Measurements from ENCODE around the gene ZNF556.

The ZNF556 gene

GRCh38 chr19:2845107-2845506, 22.0 kb upstream of the ZNF556 start:
- peaks cover 13% of the 10 kb centered on the region; the same call in 1 of the 2 replicates for H3K9me3 ChIP-seq (ENCODE audit: control insufficient read depth, insufficient read depth, low read length)
- 0 out of 2 replicates have a peak, but pooled peaks cover 2% of the 10 kb centered on the region for H3K36me3 ChIP-seq (ENCODE audit: insufficient read depth, low read length)
- H3K9ac ChIP-seq (ENCODE audit: low read depth, low read length) = no peak overlapping the region
- H3K4me1 ChIP-seq (ENCODE audit: insufficient read depth, low read length) = no peaks in the 10 kb centered on the region

GRCh38 chr19:2846180-2846894, 20.8 kb upstream of the ZNF556 start:
- Histone ChIP-seq H3K9me3 (ENCODE audit: control insufficient read depth, insufficient read depth, low read length) (peaks cover 17% of the 10 kb centered on the region; the same call in 1 of the 2 replicates), H3K9ac (ENCODE audit: low read depth, low read length) (no peak overlapping the region), H3K36me3 (ENCODE audit: insufficient read depth, low read length) (peaks cover 4% of the 10 kb centered on the region; the same call in 1 of the 2 replicates), H3K4me1 (ENCODE audit: insufficient read depth, low read length) (no peaks in the 10 kb centered on the region)

DNA sequence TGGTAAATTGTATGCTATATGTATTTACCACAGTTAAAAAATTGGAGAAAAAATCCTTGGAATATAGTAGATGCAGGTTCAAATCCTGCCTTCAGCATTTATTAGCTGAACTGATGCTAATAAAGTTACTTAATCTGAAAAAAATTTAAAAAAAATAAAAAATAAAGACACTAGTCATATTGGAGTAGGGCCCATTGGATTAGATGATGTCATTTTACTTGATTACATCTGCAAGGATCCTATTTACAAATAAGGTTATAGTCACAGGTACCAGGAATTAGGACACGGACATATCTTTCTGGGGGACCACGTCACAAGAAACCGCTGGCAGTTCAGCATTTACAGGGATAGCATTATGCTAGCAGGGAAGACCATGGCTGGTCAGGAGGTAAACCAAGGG, 19.6 kb upstream of the ZNF556 start:
- peaks cover 24% of the 10 kb centered on the region for H3K9me3 ChIP-seq (ENCODE audit: control insufficient read depth, insufficient read depth, low read length)
- no peak overlapping the region for H3K9ac ChIP-seq (ENCODE audit: low read depth, low read length)
- H3K36me3 ChIP-seq (ENCODE audit: insufficient read depth, low read length) = peaks cover 15% of the 10 kb centered on the region
- no peaks in the 10 kb centered on the region for H3K4me1 ChIP-seq (ENCODE audit: insufficient read depth, low read length)

DNA sequence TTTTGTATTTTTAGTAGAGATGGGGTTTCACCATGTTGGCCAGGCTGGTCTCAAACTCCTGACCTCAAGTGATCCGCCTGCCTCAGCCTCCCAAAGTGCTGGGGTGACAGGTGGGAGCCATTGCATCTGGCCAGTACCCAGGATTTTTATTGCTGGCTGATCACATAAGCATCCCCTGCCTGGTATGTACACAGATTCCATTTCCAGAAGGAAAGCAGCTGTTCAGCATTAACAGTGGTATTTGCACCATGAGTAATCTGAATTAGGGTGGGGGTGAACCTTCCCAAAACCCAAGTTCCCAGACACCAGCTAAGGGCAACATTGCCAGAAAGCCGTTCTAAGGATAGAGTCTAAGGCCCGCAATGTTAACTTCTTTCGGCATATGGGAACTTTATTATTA, 18.5 kb upstream of the ZNF556 start:
- Histone ChIP-seq H3K36me3 (ENCODE audit: insufficient read depth, low read length) (peaks cover 26% of the 10 kb centered on the region), H3K9ac (ENCODE audit: low read depth, low read length) (no peak overlapping the region), H3K9me3 (ENCODE audit: control insufficient read depth, insufficient read depth, low read length) (peaks cover 36% of the 10 kb centered on the region), H3K4me1 (ENCODE audit: insufficient read depth, low read length) (no peaks in the 10 kb centered on the region)

DNA sequence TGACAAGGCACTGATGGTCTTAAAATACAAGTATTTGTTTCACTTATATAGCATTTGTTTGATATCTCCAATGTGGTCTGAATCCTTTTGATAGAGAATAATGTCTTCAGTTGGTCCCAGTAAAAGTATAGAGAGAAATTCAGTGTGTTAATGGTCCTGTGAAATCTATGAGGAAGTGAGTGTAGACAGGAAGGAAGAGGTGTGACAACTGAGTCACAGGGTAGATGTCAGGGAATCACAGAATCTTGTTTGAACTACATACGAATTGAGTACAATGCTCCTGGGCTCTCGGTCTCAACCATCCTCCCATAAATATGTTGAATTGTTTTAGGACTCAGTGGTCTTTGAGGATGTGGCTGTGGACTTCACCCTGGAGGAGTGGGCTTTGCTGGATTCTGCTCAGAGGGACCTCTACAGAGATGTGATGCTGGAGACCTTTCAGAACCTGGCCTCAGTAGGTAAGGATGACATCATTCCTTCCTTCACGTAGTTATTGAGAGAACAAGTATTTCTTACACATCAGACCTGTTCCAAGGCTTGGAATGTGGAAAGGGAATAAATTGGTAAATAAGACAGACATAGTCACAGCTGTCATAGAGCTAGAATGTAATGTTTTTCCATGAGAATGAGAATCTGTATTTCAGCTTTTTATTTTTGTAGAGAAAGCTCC, 16.7 kb upstream of the ZNF556 start:
- peaks cover 36% of the 10 kb centered on the region for H3K36me3 ChIP-seq (ENCODE audit: insufficient read depth, low read length)
- H3K9me3 ChIP-seq (ENCODE audit: control insufficient read depth, insufficient read depth, low read length) = peaks cover 48% of the 10 kb centered on the region
- no peak overlapping the region for H3K9ac ChIP-seq (ENCODE audit: low read depth, low read length)
- H3K4me1 ChIP-seq (ENCODE audit: insufficient read depth, low read length) = no peaks in the 10 kb centered on the region

- Histone ChIP-seq H3K36me3 (ENCODE audit: insufficient read depth, low read length) (peaks cover 38% of the 10 kb centered on the region), H3K9me3 (ENCODE audit: control insufficient read depth, insufficient read depth, low read length) (peaks cover 54% of the 10 kb centered on the region), H3K4me1 (ENCODE audit: insufficient read depth, low read length) (no peaks in the 10 kb centered on the region), H3K9ac (ENCODE audit: low read depth, low read length) (no peak overlapping the region)
Observed at GRCh38 chr19:2852598-2852997, 14.5 kb upstream of the ZNF556 start.

GRCh38 chr19:2853015-2853606, 14.0 kb upstream of the ZNF556 start:
- H3K9me3 ChIP-seq (ENCODE audit: control insufficient read depth, insufficient read depth, low read length) = peaks cover 55% of the 10 kb centered on the region

GRCh38 chr19:2854849-2855248, 12.3 kb upstream of the ZNF556 start:
- no peak overlapping the region for H3K9ac ChIP-seq (ENCODE audit: low read depth, low read length)
- H3K36me3 ChIP-seq (ENCODE audit: insufficient read depth, low read length) = peaks cover 38% of the 10 kb centered on the region
- peaks cover 52% of the 10 kb centered on the region for H3K9me3 ChIP-seq (ENCODE audit: control insufficient read depth, insufficient read depth, low read length)
- H3K4me1 ChIP-seq (ENCODE audit: insufficient read depth, low read length) = no peaks in the 10 kb centered on the region

More at GRCh38 chr19:2853015-2853606, 14.0 kb upstream of the ZNF556 start:
- H3K9ac ChIP-seq (ENCODE audit: low read depth, low read length) = no peak overlapping the region
- H3K36me3 ChIP-seq (ENCODE audit: insufficient read depth, low read length) = peaks cover 38% of the 10 kb centered on the region
- no peaks in the 10 kb centered on the region for H3K4me1 ChIP-seq (ENCODE audit: insufficient read depth, low read length)

GRCh38 chr19:2856457-2857050, 10.6 kb upstream of the ZNF556 start:
- Histone ChIP-seq H3K4me1 (ENCODE audit: insufficient read depth, low read length) (no peaks in the 10 kb centered on the region), H3K9ac (ENCODE audit: low read depth, low read length) (no peak overlapping the region), H3K36me3 (ENCODE audit: insufficient read depth, low read length) (peaks cover 34% of the 10 kb centered on the region), H3K9me3 (ENCODE audit: control insufficient read depth, insufficient read depth, low read length) (peaks cover 43% of the 10 kb centered on the region)

DNA sequence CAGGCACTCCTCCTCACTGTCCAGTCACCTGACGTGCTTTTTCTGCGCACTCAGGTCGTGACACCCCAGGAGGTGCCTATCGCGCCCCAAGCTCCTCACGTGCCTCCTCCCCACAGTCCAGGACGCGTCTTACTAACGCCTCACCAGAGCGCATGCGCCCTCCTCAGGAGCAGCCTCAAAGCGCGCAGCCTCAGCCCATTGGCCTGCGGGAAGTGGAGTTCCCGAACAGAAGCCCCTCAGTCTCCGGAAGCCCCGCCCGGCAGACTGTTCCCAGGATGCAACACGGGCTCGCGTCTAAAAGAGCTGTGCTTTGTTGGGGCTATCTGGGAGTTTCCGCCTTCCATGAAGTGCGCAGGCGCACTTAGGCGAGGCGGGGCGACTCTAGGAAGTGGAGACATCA, 8.3 kb upstream of the ZNF556 start:
- Histone ChIP-seq H3K9ac (ENCODE audit: low read depth, low read length) (no peak overlapping the region), H3K4me1 (ENCODE audit: insufficient read depth, low read length) (no peaks in the 10 kb centered on the region), H3K9me3 (ENCODE audit: control insufficient read depth, insufficient read depth, low read length) (peaks cover 25% of the 10 kb centered on the region), H3K36me3 (ENCODE audit: insufficient read depth, low read length) (peaks cover 12% of the 10 kb centered on the region; the same call in 1 of the 2 replicates)

GRCh38 chr19:2863816-2864215, 3.3 kb upstream of the ZNF556 start:
- no peak overlapping the region for H3K9ac ChIP-seq (ENCODE audit: low read depth, low read length)
- no peaks in the 10 kb centered on the region for H3K36me3 ChIP-seq (ENCODE audit: insufficient read depth, low read length)
- H3K9me3 ChIP-seq (ENCODE audit: control insufficient read depth, insufficient read depth, low read length) = peaks cover 4% of the 10 kb centered on the region
- no peaks in the 10 kb centered on the region for H3K4me1 ChIP-seq (ENCODE audit: insufficient read depth, low read length)

DNA sequence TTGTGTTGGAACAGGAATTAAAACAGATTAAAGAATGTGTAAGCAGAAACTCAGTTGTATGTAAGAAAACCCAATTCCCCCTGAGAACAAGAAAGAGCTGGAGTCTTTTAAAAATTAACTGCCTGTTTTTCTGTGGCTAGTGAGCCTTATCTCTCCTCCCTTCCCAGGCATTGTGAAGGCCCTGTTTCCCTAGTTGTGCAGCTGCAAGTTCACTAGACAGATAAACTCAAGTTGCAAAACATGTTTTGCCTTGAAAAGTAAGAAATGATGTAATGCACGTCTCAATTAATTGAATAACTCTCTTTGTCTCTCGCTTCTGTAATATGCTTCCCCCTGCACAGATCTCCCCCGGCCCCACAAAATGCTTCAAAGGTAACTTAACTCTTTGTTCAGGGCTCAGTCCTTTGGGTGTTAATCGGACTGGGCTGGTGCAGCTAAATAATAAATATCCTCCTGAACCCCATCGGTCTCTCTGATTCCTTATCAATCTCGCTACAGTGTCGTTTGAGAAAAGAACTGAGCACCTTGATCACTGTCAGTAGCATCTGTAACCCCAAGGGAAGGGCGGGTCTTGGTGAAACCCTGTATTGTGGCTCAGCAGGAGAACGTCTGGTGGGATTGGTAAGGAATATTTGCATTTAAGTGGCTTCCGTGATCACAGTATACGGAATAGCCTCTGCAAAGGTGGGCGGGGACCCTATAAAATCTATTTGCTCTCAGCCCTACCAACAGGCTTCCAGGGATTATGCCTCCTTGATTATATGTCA, 1.6 kb upstream of the ZNF556 start:
- H3K9ac ChIP-seq (ENCODE audit: low read depth, low read length) = no peak overlapping the region
- H3K4me1 ChIP-seq (ENCODE audit: insufficient read depth, low read length) = no peaks in the 10 kb centered on the region
- H3K36me3 ChIP-seq (ENCODE audit: insufficient read depth, low read length) = no peaks in the 10 kb centered on the region
- no peaks in the 10 kb centered on the region for H3K9me3 ChIP-seq (ENCODE audit: control insufficient read depth, insufficient read depth, low read length)

DNA sequence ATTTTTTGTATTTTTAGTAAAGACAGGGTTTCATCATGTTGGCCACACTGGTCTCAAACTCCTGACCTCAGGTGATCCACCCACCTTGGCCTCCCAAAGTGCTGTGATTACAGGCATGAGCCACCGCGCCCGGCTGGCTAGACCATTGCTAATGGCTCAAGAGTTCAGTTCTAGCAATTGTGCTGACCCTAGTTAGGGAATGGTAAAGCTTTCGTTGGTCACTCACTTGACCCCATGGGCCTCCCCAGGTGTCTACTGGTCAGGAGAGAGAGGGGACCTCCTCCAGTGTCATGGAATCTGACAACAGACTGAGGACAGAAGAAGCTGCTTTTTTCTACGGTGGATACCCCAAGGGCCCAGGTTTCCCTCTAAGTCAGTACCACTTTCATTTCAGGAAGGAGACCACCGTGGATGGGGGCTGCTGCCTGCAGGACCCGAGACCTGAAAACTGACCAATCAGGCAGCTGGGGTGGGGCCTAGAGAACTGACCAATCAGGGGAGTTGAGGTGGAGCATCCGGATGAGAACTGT, 575 bp upstream of the ZNF556 start:
- no peaks in the 10 kb centered on the region for H3K9me3 ChIP-seq (ENCODE audit: control insufficient read depth, insufficient read depth, low read length)
- no peak overlapping the region for H3K9ac ChIP-seq (ENCODE audit: low read depth, low read length)
- no peaks in the 10 kb centered on the region for H3K36me3 ChIP-seq (ENCODE audit: insufficient read depth, low read length)
- H3K4me1 ChIP-seq (ENCODE audit: insufficient read depth, low read length) = no peaks in the 10 kb centered on the region

DNA sequence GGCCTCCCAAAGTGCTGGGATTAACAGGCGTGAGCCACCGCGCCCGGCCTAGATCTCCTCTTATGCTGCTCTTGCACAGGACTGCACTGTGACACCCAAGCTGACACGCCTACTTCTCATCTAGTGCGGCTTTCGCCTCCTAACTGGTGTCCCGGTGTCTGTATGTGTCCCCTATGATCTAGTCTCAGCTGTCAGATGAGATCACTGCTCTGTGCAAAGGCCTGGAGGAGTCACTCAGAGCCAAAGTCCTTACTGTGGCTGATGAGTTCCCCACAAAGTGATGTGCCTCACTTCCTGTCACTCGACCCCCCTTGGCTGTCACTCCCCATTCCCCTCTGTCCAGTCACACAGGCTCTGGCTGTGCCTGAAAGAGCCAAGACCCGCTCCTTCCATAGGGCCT, 2.5 kb downstream of the ZNF556 start:
- no peaks in the 10 kb centered on the region for H3K36me3 ChIP-seq (ENCODE audit: insufficient read depth, low read length)
- no peaks in the 10 kb centered on the region for H3K9me3 ChIP-seq (ENCODE audit: control insufficient read depth, insufficient read depth, low read length)
- no peaks in the 10 kb centered on the region for H3K4me1 ChIP-seq (ENCODE audit: insufficient read depth, low read length)
- H3K9ac ChIP-seq (ENCODE audit: low read depth, low read length) = no peak overlapping the region

All from ES-I3 (cell line).